H9 (cell line): ENCODE measurements around the gene ZFP62. TPM values are rescaled to one million over a fixed set of nuclear protein-coding genes. Genes with fewer than 3 reads are reported as not detected.

Experiments used
- DNase-seq: peaks from one replicate; pipeline ENCODE4 v3.0.0-alpha.2; 2017
- H2AFZ ChIP-seq: one replicate; pipeline ENCODE4 v1.6.1; 2013; ENCODE audit warnings: mild to moderate bottlenecking, low read length, control low read depth, moderate library complexity
- H2AK5ac ChIP-seq: 2 replicates; pipeline ENCODE4 v1.6.1; 2013; ENCODE audit warnings: low read length, control low read depth, mixed read lengths; ENCODE audit not compliant: insufficient read length
- H2BK120ac ChIP-seq: one replicate; pipeline ENCODE4 v1.6.1; 2013; ENCODE audit warnings: low read depth, mild to moderate bottlenecking, low read length, control low read depth, inconsistent platforms; ENCODE audit not compliant: poor library complexity, severe bottlenecking
- H2BK12ac ChIP-seq: 2 replicates; pipeline ENCODE4 v1.6.1; 2013; ENCODE audit warnings: low read length, control low read depth, mixed read lengths, low read depth; ENCODE audit not compliant: insufficient read length
- H2BK15ac ChIP-seq: 2 replicates; pipeline ENCODE4 v1.6.1; 2013; ENCODE audit warnings: low read depth, low read length, control low read depth
- H2BK20ac ChIP-seq: one replicate; pipeline ENCODE4 v1.6.1; 2013; ENCODE audit warnings: low read depth, mild to moderate bottlenecking, low read length, control low read depth, inconsistent platforms; ENCODE audit not compliant: poor library complexity, severe bottlenecking
- H2BK5ac ChIP-seq: 2 replicates; pipeline ENCODE4 v1.6.1; 2013; ENCODE audit warnings: low read length, control low read depth, mixed read lengths; ENCODE audit not compliant: insufficient read length
- H3K14ac ChIP-seq: 2 replicates; pipeline ENCODE4 v1.6.1; 2013; ENCODE audit warnings: low read length, control low read depth; ENCODE audit not compliant: insufficient read depth
- H3K18ac ChIP-seq: 2 replicates; pipeline ENCODE4 v1.6.1; 2013; ENCODE audit warnings: low read depth, mild to moderate bottlenecking, mixed read lengths, low read length, control low read depth; ENCODE audit not compliant: insufficient read length
- H3K23ac ChIP-seq: 2 replicates; pipeline ENCODE4 v1.6.1; 2013; ENCODE audit warnings: low read length, control low read depth, mixed read lengths, low read depth; ENCODE audit not compliant: insufficient read length
- H3K23me2 ChIP-seq: 2 replicates; pipeline ENCODE4 v1.6.1; 2013; ENCODE audit warnings: low read depth, mild to moderate bottlenecking, mixed read lengths, low read length, control low read depth; ENCODE audit not compliant: insufficient read length, poor library complexity, severe bottlenecking
- H3K27ac ChIP-seq: 2 replicates; pipeline ENCODE4 v1.5.1; 2013; ENCODE audit warnings: low read length, control low read depth, mixed read lengths, low read depth; ENCODE audit not compliant: insufficient read length
- H3K27me3 ChIP-seq: 2 replicates; pipeline ENCODE4 v1.6.1; 2013; ENCODE audit warnings: low read length, control low read depth, inconsistent platforms; ENCODE audit not compliant: insufficient read depth
- H3K4ac ChIP-seq: 2 replicates; pipeline ENCODE4 v1.6.1; 2013; ENCODE audit warnings: low read depth, mild to moderate bottlenecking, control low read depth, inconsistent platforms, low read length, moderate library complexity
- H3K4me1 ChIP-seq: 2 replicates; pipeline ENCODE4 v1.6.1; 2013; ENCODE audit warnings: low read length, control low read depth, inconsistent platforms; ENCODE audit not compliant: insufficient read depth
- H3K4me2 ChIP-seq: 2 replicates; pipeline ENCODE4 v1.6.1; 2013; ENCODE audit warnings: low read length, control low read depth, mixed read lengths; ENCODE audit not compliant: insufficient read length, insufficient read depth
- H3K56ac ChIP-seq: 2 replicates; pipeline ENCODE4 v1.6.1; 2013; ENCODE audit warnings: low read depth, mild to moderate bottlenecking, mixed read lengths, low read length, control low read depth; ENCODE audit not compliant: insufficient read length
- H3K79me1 ChIP-seq: 2 replicates; pipeline ENCODE4 v1.6.1; 2013; ENCODE audit warnings: low read depth, mild to moderate bottlenecking, moderate library complexity, low read length, control low read depth, inconsistent platforms; ENCODE audit not compliant: insufficient read depth, poor library complexity, severe bottlenecking
- H3K79me2 ChIP-seq: 2 replicates; pipeline ENCODE4 v1.6.1; 2013; ENCODE audit warnings: low read length, control low read depth, inconsistent platforms; ENCODE audit not compliant: insufficient read depth
- H3K9ac ChIP-seq: 2 replicates; pipeline ENCODE4 v1.6.1; 2013; ENCODE audit warnings: low read length, control low read depth, mixed read lengths; ENCODE audit not compliant: insufficient read length; ENCODE audit errors: extremely low read depth
- H3K9me3 ChIP-seq: one replicate; pipeline ENCODE4 v1.6.1; 2013; ENCODE audit warnings: low read depth, low read length, inconsistent platforms; ENCODE audit not compliant: control insufficient read depth
- H3T11ph ChIP-seq: one replicate; pipeline ENCODE4 v1.6.1; 2013; ENCODE audit warnings: mild to moderate bottlenecking, low read length, control low read depth, inconsistent platforms
- H4K20me1 ChIP-seq: one replicate; pipeline ENCODE4 v1.6.1; 2013; ENCODE audit not compliant: control insufficient read depth, insufficient read length, insufficient read depth
- H4K5ac ChIP-seq: 2 replicates; pipeline ENCODE4 v1.6.1; 2013; ENCODE audit warnings: low read depth, mild to moderate bottlenecking, mixed read lengths, low read length, control low read depth; ENCODE audit not compliant: insufficient read length
- H4K8ac ChIP-seq: replicated peaks from 2 replicates; pipeline ENCODE4 v1.6.1; 2013; ENCODE audit warnings: low read length, control low read depth, mixed read lengths, low read depth; ENCODE audit not compliant: insufficient read length
- H4K91ac ChIP-seq: 2 replicates; pipeline ENCODE4 v1.6.1; 2013; ENCODE audit warnings: low read depth, mild to moderate bottlenecking, moderate library complexity, mixed read lengths, low read length, control low read depth; ENCODE audit not compliant: insufficient read length
- H3K27ac Mint-ChIP-seq, 3 experiments: 2 replicates in 2 of 3; 3 replicates in 1 of 3; pipeline ENCODE4 v1.8.0; 2020 to 2021; ENCODE audit warnings: mixed read lengths in 3 of 3, mild to moderate bottlenecking in 1 of 3, moderate library complexity in 1 of 3
- H3K27me3 Mint-ChIP-seq: 2 replicates; pipeline ENCODE4 v1.8.0; 2021; ENCODE audit warnings: low read depth, mild to moderate bottlenecking, moderate library complexity, mixed read lengths
- H3K36me3 Mint-ChIP-seq, 3 experiments: 2 replicates in 2 of 3; 3 replicates in 1 of 3; pipeline ENCODE4 v1.8.0; 2020 to 2021; ENCODE audit warnings: low read depth in 3 of 3, mixed read lengths in 3 of 3; ENCODE audit not compliant: insufficient read depth in 1 of 3
- H3K4me1 Mint-ChIP-seq, 2 experiments: 2 replicates each; pipeline ENCODE4 v1.8.0; 2020; ENCODE audit warnings: mixed read lengths in 2 of 2
- H3K4me3 Mint-ChIP-seq, 2 experiments: 2 replicates in 1 of 2; 3 replicates in 1 of 2; pipeline ENCODE4 v1.8.0; 2020 to 2021; ENCODE audit warnings: mild to moderate bottlenecking in 2 of 2, mixed read lengths in 2 of 2, moderate library complexity in 1 of 2
- H3K9me3 Mint-ChIP-seq, 2 experiments: 2 replicates in 1 of 2; 3 replicates in 1 of 2; pipeline ENCODE4 v1.8.0; 2020; ENCODE audit warnings: mild to moderate bottlenecking in 2 of 2, mixed read lengths in 2 of 2, moderate library complexity in 1 of 2
- WGBS: extraction: QIAGEN DNeasy Blood & Tissue Kit; methylation state at CpG from one replicate; pipeline ENCODE4 v1.1.7; 2013; ENCODE audit warnings: missing lambda C conversion rate, low lambda C conversion rate, mixed read lengths; ENCODE audit not compliant: insufficient read length; ENCODE audit errors: extremely low coverage; 5-methylcytosine and 5-hydroxymethylcytosine counted together
- total RNA-seq: library from RNA; stranded (reverse); gene quantifications from 2 replicates; pipeline ENCODE4 v1.2.1, GENCODE V29; 2021
- TF ChIP-seq, protein P1 (sequence below): fragments of 200-600 bp; sonication (generic); conservative IDR thresholded peaks from 3 replicates; pipeline ENCODE4 v1.8.0; 2021; ENCODE audit warnings: antibody characterized with exemption, mild to moderate bottlenecking

Gene ZFP62
- total RNA-seq, 1 experiment from 2014 or later: 16.2 TPM

DNA sequence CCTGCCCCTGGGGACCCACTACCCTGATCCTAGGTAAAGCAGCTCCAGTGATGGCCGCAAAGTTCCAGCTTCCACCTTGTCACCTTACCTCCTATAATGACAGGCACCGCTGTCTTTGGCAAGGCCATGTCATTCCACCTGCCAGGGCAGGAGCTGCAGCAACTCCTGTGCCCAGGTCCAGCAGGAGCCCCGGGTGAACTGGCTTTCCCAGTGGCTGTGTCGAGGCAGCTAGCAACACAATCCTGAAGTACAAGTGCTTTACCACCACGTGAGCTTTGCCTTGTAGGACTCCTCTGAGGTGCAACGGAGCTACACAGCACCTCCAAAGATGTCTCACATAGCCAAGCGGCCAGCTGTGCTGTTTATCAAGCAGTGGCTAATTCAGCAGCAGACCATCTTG is 37.7 kb downstream of the ZFP62 start:
- peaks cover 0 to 1% (median 0%) of the 10 kb centered on the region in 3 experiments; a peak in 2 of 7 replicates for H3K36me3 Mint-ChIP-seq
- DNase-seq: no peak

More for the DNA sequence above, 37.7 kb downstream of the ZFP62 start:
- Histone ChIP-seq H2BK12ac (no peak overlapping the region), H3K4me1 (no peaks in the 10 kb centered on the region), H3K23ac (no peak overlapping the region), H4K5ac (no peak overlapping the region), H3T11ph (no peak overlapping the region), H3K4me2 (no peak overlapping the region), H3K79me1 (no peaks in the 10 kb centered on the region), H2BK20ac (no peak overlapping the region), H3K4ac (no peak overlapping the region), H3K27ac (no peak overlapping the region), H3K23me2 (no peaks in the 10 kb centered on the region), H3K9ac (no peak overlapping the region), H3K27me3 (no peaks in the 10 kb centered on the region), H4K8ac (no peak overlapping the region), H3K79me2 (no peaks in the 10 kb centered on the region), H2BK5ac (no peak overlapping the region), H2BK15ac (no peak overlapping the region), H2AK5ac (no peak overlapping the region), H3K56ac (no peak overlapping the region), H2AFZ (no peak overlapping the region), H2BK120ac (no peak overlapping the region), H4K20me1 (no peaks in the 10 kb centered on the region), H3K9me3 (no peaks in the 10 kb centered on the region), H3K18ac (no peak overlapping the region), H3K14ac (no peak overlapping the region), H4K91ac (no peak overlapping the region)
- H3K4me1 Mint-ChIP-seq: peaks cover 11 to 12% of the 10 kb centered on the region in 2 experiments
- WGBS: no CpG with 5 or more reads among the region's 7 CpGs
- H3K9me3 Mint-ChIP-seq: peaks cover 8 to 9% of the 10 kb centered on the region in 2 experiments
- no peak overlapping the region for H3K4me3 Mint-ChIP-seq
- peaks cover 53% of the 10 kb centered on the region for H3K27me3 Mint-ChIP-seq
- TF ChIP-seq, protein P1, sequence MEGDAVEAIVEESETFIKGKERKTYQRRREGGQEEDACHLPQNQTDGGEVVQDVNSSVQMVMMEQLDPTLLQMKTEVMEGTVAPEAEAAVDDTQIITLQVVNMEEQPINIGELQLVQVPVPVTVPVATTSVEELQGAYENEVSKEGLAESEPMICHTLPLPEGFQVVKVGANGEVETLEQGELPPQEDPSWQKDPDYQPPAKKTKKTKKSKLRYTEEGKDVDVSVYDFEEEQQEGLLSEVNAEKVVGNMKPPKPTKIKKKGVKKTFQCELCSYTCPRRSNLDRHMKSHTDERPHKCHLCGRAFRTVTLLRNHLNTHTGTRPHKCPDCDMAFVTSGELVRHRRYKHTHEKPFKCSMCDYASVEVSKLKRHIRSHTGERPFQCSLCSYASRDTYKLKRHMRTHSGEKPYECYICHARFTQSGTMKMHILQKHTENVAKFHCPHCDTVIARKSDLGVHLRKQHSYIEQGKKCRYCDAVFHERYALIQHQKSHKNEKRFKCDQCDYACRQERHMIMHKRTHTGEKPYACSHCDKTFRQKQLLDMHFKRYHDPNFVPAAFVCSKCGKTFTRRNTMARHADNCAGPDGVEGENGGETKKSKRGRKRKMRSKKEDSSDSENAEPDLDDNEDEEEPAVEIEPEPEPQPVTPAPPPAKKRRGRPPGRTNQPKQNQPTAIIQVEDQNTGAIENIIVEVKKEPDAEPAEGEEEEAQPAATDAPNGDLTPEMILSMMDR: no peak
- H3K27ac Mint-ChIP-seq: no peak overlapping the region
